Left hindlimb (tissue), 1 donor: ENCODE data around the gene S100B.

ENCODE experiments used
- DNase-seq: peaks from one replicate; pipeline ENCODE4 v3.0.0-alpha.2; 2018

S100B gene

DNA sequence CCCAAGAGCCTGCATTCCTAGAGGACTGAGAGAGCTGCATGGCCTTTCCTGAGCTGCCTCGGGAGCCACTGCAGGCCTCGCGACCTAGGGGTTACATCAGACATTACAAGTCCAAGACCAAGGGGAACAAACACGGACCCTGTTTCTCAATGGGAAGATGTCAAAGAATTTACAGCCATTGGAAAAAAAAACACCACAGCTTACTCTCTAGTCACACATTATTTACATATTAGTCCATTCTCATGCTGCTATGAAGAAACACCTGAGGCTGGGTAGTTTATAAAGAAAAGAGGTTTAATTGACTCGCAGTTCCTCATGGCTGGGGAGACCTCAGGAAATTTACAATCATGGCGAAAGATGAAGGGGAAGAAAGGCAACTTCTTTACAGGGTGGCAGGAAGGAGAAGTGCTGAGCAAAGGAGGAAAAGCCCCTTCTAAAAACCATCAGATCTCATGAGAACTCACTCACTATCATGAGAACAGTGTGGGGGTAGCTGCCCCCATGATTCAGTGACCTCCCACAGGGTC lies 22.2 kb upstream of the S100B start:
- DNase-seq: no peak

GRCh38 chr21:46626536-46626935 lies 21.7 kb upstream of the S100B start:
- DNase-seq: no peak

- DNase-seq: no peak
Measured at GRCh38 chr21:46625759-46626158, 20.9 kb upstream of the S100B start.

DNA sequence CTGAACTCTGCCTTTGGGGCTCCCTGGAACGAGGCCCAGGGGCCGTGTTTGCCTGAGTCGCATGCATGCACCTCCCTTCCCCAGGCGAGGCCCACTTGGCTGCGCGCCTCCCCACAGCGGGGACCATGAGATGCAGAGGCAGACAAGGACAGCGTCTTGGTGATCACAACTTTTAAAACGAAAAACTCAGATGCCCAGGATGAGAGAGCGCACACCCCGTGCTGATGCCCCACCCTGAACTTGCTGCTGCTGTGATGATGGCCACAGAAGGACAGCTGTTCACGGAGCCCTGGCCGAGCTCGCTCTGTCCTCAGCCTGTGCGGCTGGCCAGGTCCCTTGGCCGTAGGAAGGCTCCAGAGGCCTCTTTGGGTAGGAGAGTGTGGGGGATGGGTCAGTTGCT lies 19.2 kb upstream of the S100B start:
- DNase-seq: no peak

DNA sequence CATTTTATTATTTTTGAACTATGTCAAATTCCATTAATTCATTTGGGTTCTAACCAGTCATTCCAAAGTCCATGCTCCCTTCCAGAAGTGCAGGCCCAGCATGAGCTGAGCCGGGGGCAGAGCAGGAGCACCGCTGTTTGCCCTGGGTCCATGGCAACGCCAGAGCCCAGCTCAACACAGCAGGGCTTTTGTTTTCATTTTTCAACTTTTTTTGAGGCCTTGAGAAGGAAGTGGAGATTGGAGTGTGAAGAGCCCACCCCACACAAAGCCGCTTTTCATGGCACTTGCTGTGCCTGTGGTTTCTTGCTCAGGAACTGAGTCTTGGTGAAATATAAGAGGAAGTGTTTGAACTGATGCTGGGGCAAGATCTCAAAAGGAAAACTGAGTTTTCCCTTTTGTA lies 17.3 kb upstream of the S100B start:
- DNase-seq: peak; percentile 80

DNA sequence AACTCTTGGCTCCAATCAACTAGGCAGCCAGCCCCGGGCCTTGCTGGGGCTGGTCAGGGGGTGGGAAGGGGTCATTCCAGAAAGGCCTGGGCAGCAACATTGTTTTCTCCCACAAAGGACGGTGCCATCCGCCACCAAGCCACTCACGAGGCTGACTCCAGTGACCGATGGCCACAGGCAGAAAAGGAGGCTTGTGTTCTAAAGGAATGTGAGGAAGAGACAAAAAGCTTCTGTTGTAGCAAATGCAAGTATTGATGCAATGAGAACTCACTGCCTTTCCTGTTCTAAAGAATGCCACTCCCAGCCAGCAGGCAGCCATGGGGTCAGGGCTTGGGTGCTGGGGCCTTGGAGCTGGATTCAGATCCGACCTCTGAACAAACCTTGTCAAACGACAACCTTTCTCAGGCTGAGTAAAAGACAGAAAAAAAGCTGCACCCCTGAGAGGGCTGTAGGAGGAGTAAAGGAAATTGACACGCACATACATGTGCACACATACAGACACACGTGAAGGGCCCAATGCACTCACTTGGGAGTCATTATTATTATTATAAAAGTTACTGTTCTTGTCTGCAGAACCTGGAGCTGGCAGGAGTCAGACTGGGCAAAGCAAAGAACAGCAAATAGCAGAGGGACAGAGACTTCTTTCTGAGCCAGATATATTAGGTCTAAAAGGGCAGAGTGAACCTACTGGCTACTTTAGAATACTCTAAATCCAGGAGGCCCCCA lies 16.7 kb upstream of the S100B start:
- no peak for DNase-seq

GRCh38 chr21:46620846-46621245 lies 16.0 kb upstream of the S100B start:
- DNase-seq: no peak

- no peak for DNase-seq
Measured at GRCh38 chr21:46619846-46620245, 15.0 kb upstream of the S100B start.

DNA sequence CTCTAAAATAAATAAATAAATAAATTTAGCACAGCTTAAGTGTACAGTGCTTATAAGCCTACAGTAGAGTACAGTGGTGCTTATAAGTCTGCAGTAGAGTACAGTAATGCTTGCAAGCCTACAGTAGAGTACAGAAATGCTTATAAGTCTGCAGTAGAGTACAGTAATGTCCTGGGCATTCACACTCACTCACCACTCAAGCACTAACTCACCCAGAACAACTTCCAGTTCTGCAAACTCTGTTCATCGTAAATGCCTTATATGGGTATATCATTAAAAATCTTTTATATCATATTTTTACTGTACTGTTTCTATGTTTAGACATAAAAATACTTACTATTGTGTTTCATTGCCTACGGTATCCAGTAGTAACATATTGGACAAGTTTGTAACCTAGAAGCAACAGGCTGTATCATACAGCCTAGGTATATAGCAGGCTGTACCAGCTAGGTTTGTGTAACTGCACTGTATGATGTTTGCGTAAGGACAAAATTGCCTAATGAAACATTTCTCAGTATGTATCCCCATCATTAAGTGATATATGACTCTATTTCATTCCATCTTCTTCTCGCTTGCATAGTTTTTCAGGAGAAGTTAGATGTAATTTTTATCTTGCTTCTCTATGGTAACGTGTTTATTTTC lies 14.0 kb upstream of the S100B start:
- DNase-seq: no peak

GRCh38 chr21:46617267-46618051 lies 12.6 kb upstream of the S100B start:
- no peak for DNase-seq

DNA sequence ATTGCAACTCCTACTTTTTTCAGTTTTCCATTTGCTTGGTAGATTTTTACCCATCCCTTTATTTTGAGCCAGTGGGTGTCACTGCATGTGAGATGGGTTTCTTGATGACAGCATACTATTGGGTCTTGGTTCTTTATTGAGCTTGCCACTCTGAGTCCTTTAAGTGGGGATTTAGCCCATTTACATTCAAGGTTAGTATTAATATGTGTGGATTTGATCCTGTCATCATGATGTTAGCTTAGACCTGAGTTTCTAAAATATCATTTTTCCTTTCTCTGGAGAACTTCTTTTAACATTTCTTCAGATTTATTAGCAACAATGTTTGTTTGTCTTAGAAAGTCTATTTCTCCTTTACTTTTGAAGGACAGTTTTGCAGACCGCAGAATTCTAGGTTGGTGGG lies 11.8 kb upstream of the S100B start:
- no peak for DNase-seq

DNA sequence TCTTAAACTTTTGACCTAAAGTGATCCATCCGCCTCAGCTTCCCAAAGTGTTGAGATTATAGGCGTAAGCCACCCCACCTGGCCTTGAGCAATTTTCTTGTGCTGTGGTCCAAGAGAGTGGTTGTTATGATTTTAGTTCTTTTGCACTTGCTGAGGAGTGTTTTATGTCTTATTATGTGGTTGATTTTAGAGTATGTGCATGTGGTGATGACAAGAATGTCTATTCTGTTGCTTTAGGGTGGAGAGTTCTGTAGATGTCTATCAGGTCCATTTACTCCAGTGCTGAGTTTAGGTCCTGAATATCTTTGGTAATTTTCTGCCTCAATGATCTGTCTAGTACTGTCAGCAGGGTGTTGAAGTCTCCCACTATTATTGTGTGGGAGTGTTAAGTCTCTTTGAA lies 11.2 kb upstream of the S100B start:
- no peak for DNase-seq

- no peak for DNase-seq
Measured at GRCh38 chr21:46613391-46613790, 8.5 kb upstream of the S100B start.

GRCh38 chr21:46610018-46610701 lies 5.3 kb upstream of the S100B start:
- DNase-seq: no peak

GRCh38 chr21:46608672-46609111 lies 3.8 kb upstream of the S100B start:
- DNase-seq: no peak

DNA sequence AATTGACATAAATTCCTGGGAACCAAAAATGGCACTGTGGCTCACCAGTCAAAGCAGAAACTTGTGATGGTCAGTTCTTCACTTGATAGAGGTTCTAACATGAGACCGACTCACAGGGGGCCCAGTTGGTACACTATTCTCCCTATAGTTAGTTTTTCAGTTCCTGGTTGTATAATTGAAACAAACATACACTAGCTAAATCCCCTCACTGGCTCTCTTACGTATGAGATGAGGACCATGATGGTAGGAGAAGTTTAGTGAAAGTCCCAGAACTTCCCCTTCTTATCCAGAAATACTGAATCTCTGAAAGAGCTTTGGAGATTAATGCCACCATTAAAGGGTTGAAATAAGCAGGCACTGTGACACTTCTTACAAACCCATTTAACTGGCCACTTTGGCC lies 2.8 kb upstream of the S100B start:
- DNase-seq: no peak

DNA sequence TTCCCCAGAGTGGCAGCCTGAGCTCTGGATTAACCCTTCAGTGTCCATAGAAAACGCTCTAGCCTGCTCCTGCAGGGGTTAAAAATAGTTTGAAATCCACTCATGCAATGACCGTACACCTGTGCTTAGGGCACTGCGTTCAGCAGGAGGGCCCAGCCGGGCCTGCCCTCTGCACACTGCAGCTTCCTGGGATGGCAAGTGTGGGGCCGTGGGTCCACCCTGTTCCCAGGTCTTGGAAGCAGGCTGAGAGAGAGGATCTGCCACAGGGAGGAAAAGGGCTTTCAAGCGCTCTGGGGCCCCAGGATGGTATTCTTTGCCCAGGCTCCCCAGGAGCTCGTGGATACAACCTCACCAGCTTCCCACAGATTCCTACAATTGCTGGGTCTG lies 1.5 kb upstream of the S100B start:
- DNase-seq: no peak

DNA sequence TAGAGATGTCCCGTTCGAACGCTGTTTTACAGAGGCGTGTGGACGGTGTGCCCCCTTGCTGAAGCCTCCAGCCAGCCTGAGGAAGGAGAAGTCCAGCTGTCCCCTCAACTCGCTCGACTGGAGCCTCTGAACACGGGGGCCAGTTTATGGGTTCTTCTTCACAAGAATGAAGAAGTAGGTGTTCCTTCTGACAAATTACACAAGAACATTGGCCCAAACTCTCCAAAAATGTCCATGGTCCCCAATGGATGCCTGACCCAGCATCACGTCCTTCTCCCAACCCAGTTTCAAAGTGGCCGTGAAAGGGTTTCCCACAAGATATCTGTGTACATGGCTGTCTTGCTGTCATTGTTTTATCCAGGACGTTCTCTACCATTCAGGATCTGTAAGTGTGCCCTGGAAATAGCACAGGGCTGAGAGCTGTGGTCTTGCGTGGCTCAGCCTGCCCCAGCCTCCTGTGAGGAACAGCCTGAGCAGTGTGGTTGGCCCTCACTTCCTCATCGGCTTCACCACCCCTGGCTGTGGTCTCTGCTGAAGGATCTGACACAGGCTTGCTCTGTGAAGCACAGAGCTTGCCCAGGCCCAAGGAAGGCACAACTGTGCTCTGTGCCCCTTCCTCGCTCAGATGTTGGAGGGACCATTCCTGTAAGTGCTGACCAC lies 1.0 kb upstream of the S100B start:
- no peak for DNase-seq

DNA sequence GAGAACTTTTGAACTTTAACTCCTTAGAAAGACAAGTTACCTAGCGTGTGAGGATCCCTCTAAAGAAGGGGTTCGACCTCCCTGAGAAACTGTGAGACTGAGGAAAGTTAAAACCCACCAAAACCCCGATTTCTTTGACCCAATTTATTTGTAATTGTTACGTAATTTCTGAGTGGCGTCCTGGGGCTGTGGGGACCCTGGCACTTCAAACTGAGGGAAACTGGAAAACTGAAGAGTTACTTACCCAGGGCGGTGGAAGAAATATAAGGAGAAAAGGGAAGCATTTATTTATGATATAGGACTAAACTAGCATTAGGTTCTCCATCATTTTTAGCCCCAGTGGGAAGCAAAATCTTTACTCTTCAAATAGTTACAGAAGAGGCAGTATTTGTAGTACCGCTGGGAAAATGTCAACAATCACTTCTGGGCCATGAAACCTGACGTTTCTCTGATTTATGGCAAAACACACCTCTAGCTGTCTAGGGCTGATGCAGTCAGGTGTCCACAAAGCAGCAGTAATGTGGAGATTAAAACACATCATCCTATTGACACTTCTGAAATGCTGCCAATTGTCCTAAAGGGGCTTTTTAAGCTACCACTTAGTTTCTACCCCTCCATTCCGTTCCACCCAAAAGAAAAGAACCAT lies 430 bp downstream of the S100B start:
- DNase-seq: no peak

- DNase-seq: no peak
Measured at GRCh38 chr21:46603228-46603627, 1.7 kb downstream of the S100B start.

DNA sequence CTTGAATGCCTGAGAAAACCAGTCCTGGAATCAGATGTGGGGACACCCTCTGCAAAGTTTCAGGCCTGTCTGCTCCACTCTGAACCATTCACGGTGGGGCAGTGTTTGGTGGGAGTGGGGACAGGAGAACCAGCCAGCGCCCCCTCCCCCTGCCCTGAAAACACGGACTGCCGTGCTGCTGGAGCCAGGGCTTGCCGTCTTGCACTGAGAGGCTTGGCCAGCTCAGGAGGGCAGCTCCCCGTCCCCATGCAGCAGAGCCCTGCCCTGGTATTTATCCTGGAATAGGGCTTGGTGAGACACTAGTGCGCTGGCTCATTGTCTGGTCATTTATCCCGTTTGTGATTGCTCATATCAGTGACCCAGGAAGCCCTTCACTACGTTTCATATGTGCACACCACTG lies 3.9 kb downstream of the S100B start:
- no peak for DNase-seq

GRCh38 chr21:46600305-46600704 lies 4.6 kb downstream of the S100B start:
- no peak for DNase-seq
